ENCODE data around the gene RASAL2.

RASAL2 gene

GRCh38 chr1:178330153-178330552 lies 236.2 kb downstream of the RASAL2 start:
- no peak overlapping the region for H3K4me3 ChIP-seq (ENCODE audit: low read depth, low read length)
- no peak for DNase-seq (ENCODE audit: low read depth)
- TF ChIP-seq CTCF (IDR thresholded peaks at IDR 0.05; ENCODE audit: control insufficient read depth, extremely low read depth, insufficient read depth), result no peak

- H3K4me3 ChIP-seq (ENCODE audit: low read depth, low read length), result no peak overlapping the region
- DNase-seq (ENCODE audit: low read depth), result peak; percentile 83
- no peak for TF ChIP-seq CTCF (IDR thresholded peaks at IDR 0.05; ENCODE audit: control insufficient read depth, extremely low read depth, insufficient read depth)
Measured at GRCh38 chr1:178330848-178331497, 237.1 kb downstream of the RASAL2 start.

- no peak for TF ChIP-seq CTCF (IDR thresholded peaks at IDR 0.05; ENCODE audit: control insufficient read depth, extremely low read depth, insufficient read depth)
- no peak for DNase-seq (ENCODE audit: low read depth)
- no peak overlapping the region for H3K4me3 ChIP-seq (ENCODE audit: low read depth, low read length)
Measured at GRCh38 chr1:178335426-178335825, 241.5 kb downstream of the RASAL2 start.

- TF ChIP-seq CTCF (IDR thresholded peaks at IDR 0.05; ENCODE audit: control insufficient read depth, extremely low read depth, insufficient read depth), result no peak
- peak; percentile 91 for DNase-seq (ENCODE audit: low read depth)
- no peak overlapping the region for H3K4me3 ChIP-seq (ENCODE audit: low read depth, low read length)
Measured at GRCh38 chr1:178337091-178337706, 243.3 kb downstream of the RASAL2 start.

GRCh38 chr1:178339834-178340233 lies 245.9 kb downstream of the RASAL2 start:
- no peak overlapping the region for H3K4me3 ChIP-seq (ENCODE audit: low read depth, low read length)
- DNase-seq (ENCODE audit: low read depth), result no peak
- TF ChIP-seq CTCF (IDR thresholded peaks at IDR 0.05; ENCODE audit: control insufficient read depth, extremely low read depth, insufficient read depth), result no peak

- DNase-seq (ENCODE audit: low read depth), result no peak
- TF ChIP-seq CTCF (IDR thresholded peaks at IDR 0.05; ENCODE audit: control insufficient read depth, extremely low read depth, insufficient read depth), result no peak
- H3K4me3 ChIP-seq (ENCODE audit: low read depth, low read length), result peak overlapping the region; percentile 29
Measured at GRCh38 chr1:178341261-178341956, 247.5 kb downstream of the RASAL2 start.

Data from LNCaP clone FGC (cell line).